ENCODE measurements around the gene SCN1A. TPM values are rescaled to one million over a fixed set of nuclear protein-coding genes. Genes with fewer than 3 reads are reported as not detected.

The SCN1A gene
- total and polyA plus RNA-seq, 2 of the 8 experiments (the other 6 are each of a cell fraction or from before 2014, with no cell fraction given): 0.18 to 1.9 TPM

- Histone ChIP-seq H3K27me3 (replicated peaks in 1 of 4; ENCODE audit: control insufficient read depth in 3 of 4, extremely low read depth in 1 of 4, insufficient read depth in 3 of 4, low read length in 3 of 4) (no peaks in the 10 kb centered on the region), H2BK15ac (ENCODE audit: low read length) (no peak overlapping the region), H2BK120ac (replicated peaks; ENCODE audit: low read depth, low read length) (no peak overlapping the region), H3K23me2 (ENCODE audit: low read depth, low read length) (no peaks in the 10 kb centered on the region; the same call in 1 of the 2 replicates), H3K18ac (ENCODE audit: extremely low read depth, low read length) (no peak overlapping the region), H3K9ac (replicated peaks in 1 of 4; ENCODE audit: extremely low read depth in 1 of 4, low read depth in 3 of 4, low read length in 3 of 4) (no peak overlapping the region), H3K4ac (replicated peaks; ENCODE audit: insufficient read length, low read depth, low read length) (no peak overlapping the region), H3K79me2 (ENCODE audit: control insufficient read depth in 1 of 2, insufficient read depth in 2 of 2, low read length in 2 of 2) (no peaks in the 10 kb centered on the region), H2BK5ac (ENCODE audit: low read depth, low read length) (no peak overlapping the region), H2BK20ac (ENCODE audit: low read length) (no peak overlapping the region), H4K20me1 (replicated peaks in 1 of 2; ENCODE audit: control insufficient read depth in 1 of 2, insufficient read depth in 2 of 2, low read length in 2 of 2) (no peaks in the 10 kb centered on the region), H2BK12ac (ENCODE audit: low read depth, low read length) (no peak overlapping the region), H3K4me3 (ENCODE audit: extremely low read depth in 1 of 4, insufficient read depth in 2 of 4, low read depth in 3 of 4, low read length in 4 of 4) (no peak overlapping the region), H3K4me1 (replicated peaks in 1 of 4; ENCODE audit: control insufficient read depth in 3 of 4, insufficient read depth in 4 of 4, low read length in 3 of 4) (no peaks in the 10 kb centered on the region; a peak in 2 of 7 replicates), H4K91ac (replicated peaks; ENCODE audit: insufficient read length, low read length) (no peak overlapping the region), H3K56ac (replicated peaks; ENCODE audit: insufficient read length, low read depth, low read length) (no peak overlapping the region), H4K8ac (ENCODE audit: extremely low read depth, insufficient read depth, low read length) (no peak overlapping the region), H3K23ac (ENCODE audit: insufficient read length) (no peak overlapping the region), H3K79me1 (ENCODE audit: low read depth, low read length) (no peaks in the 10 kb centered on the region), H4K5ac (ENCODE audit: insufficient read length, low read depth, low read length) (no peak overlapping the region), H3K14ac (ENCODE audit: insufficient read length) (no peak overlapping the region), H2AFZ (ENCODE audit: low read length) (no peak overlapping the region), H3K27ac (ENCODE audit: low read depth, low read length) (no peak overlapping the region), H2AK5ac (ENCODE audit: low read depth, low read length) (no peak overlapping the region), H3K9me3 (ENCODE audit: insufficient read depth in 2 of 2, low read depth in 1 of 2, low read length in 1 of 2) (no peaks in the 10 kb centered on the region), H3K36me3 (ENCODE audit: control insufficient read depth in 2 of 4, insufficient read depth in 4 of 4, low read length in 3 of 4) (no peaks in the 10 kb centered on the region), H3K4me2 (ENCODE audit: insufficient read depth in 1 of 2, low read depth in 2 of 2, low read length in 2 of 2) (no peak overlapping the region)
- DNase-seq (ENCODE audit: low read depth in 1 of 2, low spot score in 2 of 2) (no peak), FAIRE-seq (no peak)
- 89% methylated on average over 1 of the region's 1 CpG; no CpG with 5 or more reads in 1 of the 2 experiments for WGBS, 2 experiments (ENCODE audit: extremely low coverage in 1 of 2, insufficient coverage in 1 of 2, insufficient read length in 1 of 2, insufficient replicate concordance in 2 of 2, low coverage in 1 of 2, low lambda C conversion rate in 2 of 2, missing lambda C conversion rate in 1 of 2)
- ChIA-PET CTCF (ENCODE audit: partially characterized antibody) (interaction anchor here (0.9 to 1.0 kb wide), 2 partner anchors 16 to 159 kb away, joined by 3 to 6 read pairs; no protein-coding TSS in a partner anchor), POLR2A (ENCODE audit: partially characterized antibody) (no interaction called here)
- TF ChIP-seq SUZ12 (IDR thresholded peaks at IDR 0.05; ENCODE audit: low read length): no peak
- no peak for TF ChIP-seq ASH2L (IDR thresholded peaks at IDR 0.05; ENCODE audit: low read length)
- no peak for TF ChIP-seq CTCF (IDR thresholded peaks at IDR 0.05; ENCODE audit: control extremely low read depth in 1 of 3, insufficient read depth in 1 of 3, low read depth in 1 of 3, low read length in 3 of 3)
- TF ChIP-seq RNF2 (IDR thresholded peaks at IDR 0.05; ENCODE audit: borderline replicate concordance, low read depth, low read length, missing control alignments, poor library complexity, severe bottlenecking): no peak
- no peak for TF ChIP-seq BACH1 (IDR thresholded peaks at IDR 0.05; ENCODE audit: low read length)
- no peak for TF ChIP-seq SRF (IDR thresholded peaks at IDR 0.05; ENCODE audit: low read depth, low read length)
- no peak for TF ChIP-seq EGR1 (IDR thresholded peaks at IDR 0.05; ENCODE audit: borderline replicate concordance, low read depth, low read length)
- no peak for TF ChIP-seq TAF7 (optimal IDR thresholded peaks at IDR 0.05; ENCODE audit: borderline replicate concordance, low read depth, low read length)
- TF ChIP-seq SIX5 (IDR thresholded peaks at IDR 0.05; ENCODE audit: low read depth, low read length): no peak
- no peak for TF ChIP-seq JUND (IDR thresholded peaks at IDR 0.05; ENCODE audit: low read length)
- no peak for TF ChIP-seq KDM4A (IDR thresholded peaks at IDR 0.05; ENCODE audit: low read depth, low read length, severe bottlenecking)
- TF ChIP-seq CTBP2 (IDR thresholded peaks at IDR 0.05; ENCODE audit: borderline replicate concordance, insufficient read depth, insufficient read length, low read length): no peak
Measured at GRCh38 chr2:166041613-166042012, 86.2 kb downstream of the SCN1A start.
